K562 treated with DMSO at 1 percent for 4 hours (cell line): Measurements from ENCODE around the gene POLR2C. TPM values are rescaled to one million over a fixed set of nuclear protein-coding genes. Genes with fewer than 3 reads are reported as not detected.

Experiments used
- total RNA-seq: library from RNA; unstranded; fragments of 300-600 nt; gene quantifications from 2 replicates; pipeline ENCODE4 v1.2.3, GENCODE V29; 2022; ENCODE audit not compliant: insufficient read depth

POLR2C gene
- total RNA-seq, result 102 and 128 TPM in 2 replicates

GRCh38 chr16:57462209-57462977 lies at the start of gene POLR2C:
Gene POLR2C, plus strand, starts transcription at chr16:57462679. Its CDS starts 46 bp downstream, at chr16:57462725.

GRCh38 chr16:57447186-57447962 lies 15.1 kb upstream of the POLR2C start, which contains the start of the genes CIAPIN1 and COQ9:
Gene CIAPIN1, minus strand, starts transcription at chr16:57447385. Its CDS starts 6,457 bp downstream, at chr16:57440928.
Gene COQ9, plus strand, starts transcription at chr16:57447479. Its CDS starts 27 bp downstream, at chr16:57447506.

GRCh38 chr16:57485916-57486857 lies 23.7 kb downstream of the POLR2C start, which contains the start of gene DOK4:
Gene DOK4, minus strand, starts transcription at chr16:57486493. Its CDS starts 6,986 bp downstream, at chr16:57479507.

Other genes with a start within 250 kb of the POLR2C start
- gene ARL2BP, start 217.4 kb upstream of the POLR2C start, total RNA-seq, result 29.1 and 41.6 TPM in 2 replicates
- 1.1 and 1.3 TPM in 2 replicates for gene PLLP, start 178.0 kb upstream of the POLR2C start, total RNA-seq
- gene CCL22, start 103.9 kb upstream of the POLR2C start, total RNA-seq, result not detected in 2 replicates
- not detected in 2 replicates for gene CX3CL1, start 90.2 kb upstream of the POLR2C start, total RNA-seq
- gene CCL17, start 57.9 kb upstream of the POLR2C start, total RNA-seq, result not detected in 2 replicates
- gene CIAPIN1, start 15.3 kb upstream of the POLR2C start, total RNA-seq, result 47.8 and 49.2 TPM in 2 replicates
- gene COQ9, start 15.2 kb upstream of the POLR2C start, total RNA-seq, result 39.8 and 48.8 TPM in 2 replicates
- gene DOK4, start 23.8 kb downstream of the POLR2C start, total RNA-seq, result 9.8 and 19.7 TPM in 2 replicates
- 2.0 and 3.0 TPM in 2 replicates for gene CCDC102A, start 73.9 kb downstream of the POLR2C start, total RNA-seq
- gene ADGRG5, start 80.0 kb downstream of the POLR2C start, total RNA-seq, result 0.33 and 0.53 TPM in 2 replicates
- gene ADGRG1, start 166.0 kb downstream of the POLR2C start, total RNA-seq, result 0.28 and 1.9 TPM in 2 replicates
- 0.79 and 6.4 TPM in 2 replicates for gene ADGRG3, start 205.6 kb downstream of the POLR2C start, total RNA-seq
- gene DRC7, start 232.1 kb downstream of the POLR2C start, total RNA-seq, result not detected in 2 replicates